Epithelial cell of esophagus (primary cell): ENCODE measurements around the gene ASF1A.

Source experiments
- DNase-seq: peaks from one replicate; pipeline ENCODE4 v3.0.0; 2010; ENCODE audit warnings: low read depth
- H3K4me3 ChIP-seq: 2 replicates; pipeline ENCODE4 v1.5.1; 2011; ENCODE audit warnings: mild to moderate bottlenecking, low read length, control low read depth
- TF ChIP-seq, protein P1 (sequence below): IDR thresholded peaks from 2 replicates; pipeline ENCODE4 v1.5.1; 2011; ENCODE audit warnings: low read depth, mild to moderate bottlenecking, low read length, control low read depth, inconsistent platforms; ENCODE audit not compliant: insufficient read depth; ENCODE audit errors: missing control alignments

The ASF1A gene

DNA sequence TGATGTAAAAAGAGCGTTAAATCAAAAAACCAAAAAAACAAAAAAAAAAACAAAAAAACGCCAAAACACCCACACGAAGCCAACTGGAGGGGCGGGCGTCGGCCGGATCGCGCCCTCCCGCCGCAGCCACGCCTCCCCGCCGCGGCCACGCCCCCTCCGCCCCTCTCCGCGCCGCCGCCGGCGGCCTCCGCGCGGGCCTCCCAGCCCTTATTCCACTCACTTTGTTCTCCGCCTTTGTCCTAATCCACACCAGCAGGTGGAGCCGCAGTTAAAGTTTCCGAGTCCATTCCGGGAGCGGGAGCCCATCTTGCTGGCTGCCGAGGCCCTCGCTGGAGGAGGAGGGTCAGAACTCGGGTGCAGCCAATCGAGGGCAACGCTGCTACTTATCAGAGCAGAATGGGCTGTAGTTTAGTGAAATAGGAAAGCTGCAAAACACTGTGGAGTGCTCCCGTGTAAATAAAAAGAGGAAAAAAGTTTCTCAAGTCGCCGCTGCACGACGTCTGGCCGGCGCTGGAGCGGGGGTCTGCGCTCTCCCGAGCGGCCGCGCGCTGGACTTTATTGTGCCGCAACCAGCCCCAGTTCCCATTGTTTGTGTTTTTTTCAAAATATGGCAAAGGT is at the start of gene ASF1A:
ASF1A (plus strand) TSS at position 346 of the 618 bp plus-strand sequence; CDS start at position 608, 262 bp downstream.
- DNase-seq = peak; percentile 99
- TF ChIP-seq, protein P1, sequence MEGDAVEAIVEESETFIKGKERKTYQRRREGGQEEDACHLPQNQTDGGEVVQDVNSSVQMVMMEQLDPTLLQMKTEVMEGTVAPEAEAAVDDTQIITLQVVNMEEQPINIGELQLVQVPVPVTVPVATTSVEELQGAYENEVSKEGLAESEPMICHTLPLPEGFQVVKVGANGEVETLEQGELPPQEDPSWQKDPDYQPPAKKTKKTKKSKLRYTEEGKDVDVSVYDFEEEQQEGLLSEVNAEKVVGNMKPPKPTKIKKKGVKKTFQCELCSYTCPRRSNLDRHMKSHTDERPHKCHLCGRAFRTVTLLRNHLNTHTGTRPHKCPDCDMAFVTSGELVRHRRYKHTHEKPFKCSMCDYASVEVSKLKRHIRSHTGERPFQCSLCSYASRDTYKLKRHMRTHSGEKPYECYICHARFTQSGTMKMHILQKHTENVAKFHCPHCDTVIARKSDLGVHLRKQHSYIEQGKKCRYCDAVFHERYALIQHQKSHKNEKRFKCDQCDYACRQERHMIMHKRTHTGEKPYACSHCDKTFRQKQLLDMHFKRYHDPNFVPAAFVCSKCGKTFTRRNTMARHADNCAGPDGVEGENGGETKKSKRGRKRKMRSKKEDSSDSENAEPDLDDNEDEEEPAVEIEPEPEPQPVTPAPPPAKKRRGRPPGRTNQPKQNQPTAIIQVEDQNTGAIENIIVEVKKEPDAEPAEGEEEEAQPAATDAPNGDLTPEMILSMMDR = peak; percentile 56
- peak within 1 kb of the TSS; percentile 78 for H3K4me3 ChIP-seq

DNA sequence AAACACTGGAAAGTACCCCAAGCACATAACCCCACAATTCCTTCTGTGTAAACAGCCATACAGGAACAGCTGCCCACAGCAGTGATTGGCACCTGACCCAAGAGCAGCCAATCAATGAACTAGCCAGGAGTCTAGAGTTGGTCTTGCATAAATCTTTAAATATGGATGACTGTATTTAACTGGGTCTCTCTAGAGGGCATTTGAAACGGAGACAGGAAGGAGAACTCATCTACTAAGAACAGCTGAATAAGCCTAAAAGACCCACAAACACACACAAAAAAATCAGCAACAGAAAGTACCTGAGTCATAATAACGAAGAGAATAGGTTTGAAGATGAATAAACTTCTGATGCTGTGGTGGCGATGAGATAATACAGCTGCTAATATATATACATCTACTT is 49.0 kb upstream of the ASF1A start:
- DNase-seq = no peak
- H3K4me3 ChIP-seq = no peak overlapping the region
- TF ChIP-seq, protein P1 = no peak

DNA sequence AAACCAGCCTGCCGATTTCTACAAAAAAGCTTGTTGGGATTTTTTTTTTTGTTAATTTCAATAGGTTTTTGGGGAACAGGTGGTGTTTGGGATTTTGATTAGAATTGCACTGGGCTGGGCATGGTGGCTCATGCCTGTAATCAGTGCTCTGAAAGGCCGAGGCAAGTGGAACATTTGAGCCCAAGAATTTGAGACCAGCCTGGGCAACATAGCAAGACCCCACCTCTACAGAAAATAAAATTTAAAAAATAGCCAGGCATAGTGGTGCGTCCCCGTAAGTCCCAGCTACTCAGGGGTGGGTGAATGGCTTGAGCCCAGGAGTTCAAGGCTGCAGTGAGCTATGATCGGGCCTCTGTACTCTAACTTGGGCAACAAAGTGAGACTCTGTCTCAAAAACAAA is 40.5 kb upstream of the ASF1A start:
- TF ChIP-seq, protein P1 = no peak
- no peak overlapping the region for H3K4me3 ChIP-seq

DNA sequence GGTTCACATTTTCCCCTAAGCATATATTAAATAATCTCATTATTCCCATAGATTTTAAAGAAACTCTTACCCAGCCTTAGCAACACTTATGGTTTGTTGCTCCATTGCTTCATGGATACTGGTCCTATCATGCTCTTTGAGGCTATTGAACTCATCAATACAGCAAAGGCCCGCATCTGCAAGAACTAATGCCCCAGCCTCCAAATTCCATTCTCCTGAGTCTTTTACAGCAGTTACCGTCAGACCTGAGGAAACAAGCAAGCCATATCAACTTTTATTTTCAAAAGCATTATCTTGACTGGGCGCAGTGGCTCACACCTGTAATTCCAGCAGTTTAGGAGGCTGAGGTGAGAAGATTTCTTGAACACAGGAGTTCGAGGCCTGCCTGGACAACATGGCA is 37.7 kb upstream of the ASF1A start:
- peak; percentile 12 for DNase-seq
- TF ChIP-seq, protein P1 = no peak
- H3K4me3 ChIP-seq = no peak overlapping the region

More for the DNA sequence above, 40.5 kb upstream of the ASF1A start:
- no peak for DNase-seq

DNA sequence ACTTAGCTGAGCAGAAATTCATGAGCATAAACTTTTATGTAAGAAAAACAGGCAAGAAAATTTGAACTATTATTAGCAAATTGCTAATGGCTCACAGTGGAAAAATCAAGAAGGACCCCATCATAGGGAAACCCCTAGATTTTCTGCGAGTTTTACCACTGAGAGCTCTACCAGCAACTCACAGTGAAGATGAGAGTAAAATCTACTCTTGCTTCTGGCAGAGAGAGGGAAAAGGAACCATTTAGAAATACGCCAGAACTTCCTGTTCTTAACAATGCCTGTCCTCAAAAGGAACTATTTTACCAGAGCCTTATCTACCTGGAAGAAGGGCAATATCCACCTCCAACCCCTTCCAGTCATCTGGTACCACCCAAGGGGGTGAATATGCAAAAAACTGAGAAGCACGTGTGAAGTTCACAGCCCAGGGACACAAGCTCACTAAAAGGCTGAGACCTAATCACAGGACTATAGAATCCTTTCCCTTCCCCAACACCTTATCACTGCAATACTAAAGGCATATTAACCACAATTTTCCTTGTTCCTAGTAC is 34.4 kb upstream of the ASF1A start:
- DNase-seq = no peak
- TF ChIP-seq, protein P1 = no peak
- no peak overlapping the region for H3K4me3 ChIP-seq

DNA sequence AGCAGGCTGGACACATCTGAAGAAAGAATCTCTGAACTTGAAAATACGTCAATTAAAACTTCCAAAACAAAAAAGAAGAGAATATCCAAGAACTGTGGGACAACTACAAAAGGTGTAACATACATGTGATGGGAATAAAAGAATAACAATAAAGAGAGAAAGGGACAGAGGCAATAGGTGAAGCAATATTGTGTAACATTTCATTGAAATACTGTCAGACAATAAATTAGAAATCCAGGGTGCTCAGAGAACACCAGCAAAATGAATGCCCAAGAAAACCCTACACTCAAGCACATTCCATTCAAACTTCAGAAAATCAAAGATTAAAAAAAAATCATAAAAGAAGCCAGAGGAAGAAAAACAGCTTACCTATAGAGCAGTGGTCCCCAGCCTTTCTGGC is 33.6 kb upstream of the ASF1A start:
- TF ChIP-seq, protein P1 = no peak
- no peak for DNase-seq
- no peak overlapping the region for H3K4me3 ChIP-seq

DNA sequence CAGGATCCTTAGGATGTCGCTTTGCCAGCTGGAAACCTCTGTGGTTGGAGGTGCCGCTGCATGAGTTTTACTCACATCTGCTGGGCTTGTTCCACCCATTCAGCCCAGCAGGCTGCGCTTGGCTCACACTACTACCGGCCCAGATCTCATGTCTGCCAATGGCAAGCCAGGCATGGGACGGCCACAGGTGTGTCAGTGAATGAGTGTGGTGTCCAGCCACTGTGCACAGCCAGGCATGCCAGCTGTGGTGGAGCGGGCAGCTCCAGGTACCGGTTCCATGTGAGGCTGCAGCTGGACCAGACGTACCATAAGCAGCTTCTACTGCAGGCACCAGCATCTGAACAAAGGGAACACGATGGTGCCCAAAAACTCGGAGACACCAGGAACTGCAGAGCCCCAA is 33.1 kb upstream of the ASF1A start:
- DNase-seq = no peak
- H3K4me3 ChIP-seq = no peak overlapping the region
- TF ChIP-seq, protein P1 = no peak
